Chondrocyte (in vitro differentiated cells): Measurements from ENCODE around the gene LNX1. TPM values are rescaled to one million over a fixed set of nuclear protein-coding genes. Genes with fewer than 3 reads are reported as not detected.

Source experiments
- DNase-seq: peaks from one replicate; pipeline ENCODE4 v3.0.0; 2021; ENCODE audit warnings: mixed read lengths, low spot score
- H3K27ac Mint-ChIP-seq: one replicate; pipeline ENCODE4 v1.8.0; 2021; ENCODE audit warnings: mild to moderate bottlenecking, moderate library complexity, mixed read lengths; ENCODE audit not compliant: unreplicated experiment
- H3K27me3 Mint-ChIP-seq: 2 replicates; pipeline ENCODE4 v1.8.0; 2021; ENCODE audit warnings: low read depth, mixed read lengths
- H3K36me3 Mint-ChIP-seq: 2 replicates; pipeline ENCODE4 v1.8.0; 2021; ENCODE audit warnings: low read depth, mixed read lengths
- H3K4me1 Mint-ChIP-seq: 2 replicates; pipeline ENCODE4 v1.8.0; 2021; ENCODE audit warnings: low read depth, mild to moderate bottlenecking, mixed read lengths
- H3K4me3 Mint-ChIP-seq: one replicate; pipeline ENCODE4 v1.8.0; 2021; ENCODE audit warnings: mild to moderate bottlenecking, moderate library complexity, mixed read lengths; ENCODE audit not compliant: unreplicated experiment
- H3K9me3 Mint-ChIP-seq: 2 replicates; pipeline ENCODE4 v1.8.0; 2021; ENCODE audit warnings: low read depth, mixed read lengths
- total RNA-seq: library from RNA; stranded (reverse); gene quantifications from 3 replicates; pipeline ENCODE4 v1.2.1, GENCODE V29; 2021
- TF ChIP-seq, protein P1 (sequence below): fragments of 200-600 bp; sonication (generic); IDR thresholded peaks from 2 replicates; pipeline ENCODE4 v1.5.0; 2021; ENCODE audit warnings: antibody characterized with exemption, mild to moderate bottlenecking, moderate library complexity

The LNX1 gene
- total RNA-seq, 1 donor from 2014 or later = 1.8 TPM

DNA sequence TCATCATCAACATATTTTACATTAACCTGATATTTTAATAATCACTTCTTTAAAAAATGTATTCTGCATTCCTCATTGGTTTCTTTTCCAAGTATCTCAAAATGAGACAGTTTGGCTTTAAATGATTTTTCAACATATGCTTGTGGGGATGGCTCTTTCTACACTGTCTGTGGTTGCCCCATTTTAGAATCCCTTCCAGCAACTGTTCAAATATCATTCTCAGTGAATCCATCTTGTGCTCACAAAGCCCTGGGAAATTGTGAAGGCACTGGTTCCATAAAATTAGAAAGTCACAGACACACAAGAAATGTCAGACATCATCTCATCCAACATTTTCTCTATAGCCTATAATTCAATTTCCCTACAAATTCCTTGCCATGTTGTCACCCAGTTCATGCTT is 103.5 kb downstream of the LNX1 start:
- TF ChIP-seq, protein P1, sequence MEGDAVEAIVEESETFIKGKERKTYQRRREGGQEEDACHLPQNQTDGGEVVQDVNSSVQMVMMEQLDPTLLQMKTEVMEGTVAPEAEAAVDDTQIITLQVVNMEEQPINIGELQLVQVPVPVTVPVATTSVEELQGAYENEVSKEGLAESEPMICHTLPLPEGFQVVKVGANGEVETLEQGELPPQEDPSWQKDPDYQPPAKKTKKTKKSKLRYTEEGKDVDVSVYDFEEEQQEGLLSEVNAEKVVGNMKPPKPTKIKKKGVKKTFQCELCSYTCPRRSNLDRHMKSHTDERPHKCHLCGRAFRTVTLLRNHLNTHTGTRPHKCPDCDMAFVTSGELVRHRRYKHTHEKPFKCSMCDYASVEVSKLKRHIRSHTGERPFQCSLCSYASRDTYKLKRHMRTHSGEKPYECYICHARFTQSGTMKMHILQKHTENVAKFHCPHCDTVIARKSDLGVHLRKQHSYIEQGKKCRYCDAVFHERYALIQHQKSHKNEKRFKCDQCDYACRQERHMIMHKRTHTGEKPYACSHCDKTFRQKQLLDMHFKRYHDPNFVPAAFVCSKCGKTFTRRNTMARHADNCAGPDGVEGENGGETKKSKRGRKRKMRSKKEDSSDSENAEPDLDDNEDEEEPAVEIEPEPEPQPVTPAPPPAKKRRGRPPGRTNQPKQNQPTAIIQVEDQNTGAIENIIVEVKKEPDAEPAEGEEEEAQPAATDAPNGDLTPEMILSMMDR = no peak
- DNase-seq = no peak
- Mint-ChIP-seq H3K27me3 (no peaks in the 10 kb centered on the region), H3K36me3 (peaks cover 3% of the 10 kb centered on the region), H3K4me1 (peaks cover 11% of the 10 kb centered on the region), H3K4me3 (no peak overlapping the region), H3K27ac (no peak overlapping the region), H3K9me3 (no peaks in the 10 kb centered on the region)

DNA sequence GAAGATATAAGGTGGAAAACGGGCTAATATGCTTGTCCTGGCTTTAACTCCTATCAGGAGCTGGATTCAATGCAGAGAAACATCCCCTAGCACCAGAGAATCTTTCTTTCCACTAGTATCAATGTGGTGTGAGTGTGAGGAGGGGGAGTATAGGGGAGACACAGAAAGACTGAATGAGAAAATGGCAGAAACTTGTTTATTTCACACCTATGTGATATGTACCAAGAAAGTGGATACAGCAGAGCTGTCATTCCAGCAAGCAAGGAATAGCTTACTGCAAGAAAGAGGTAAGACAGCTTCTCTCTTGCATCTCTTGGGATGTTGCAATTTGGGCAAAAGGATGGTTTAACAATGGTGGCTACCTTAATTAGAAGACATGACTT is 105.6 kb downstream of the LNX1 start:
- DNase-seq = no peak
- Mint-ChIP-seq H3K27me3 (no peaks in the 10 kb centered on the region), H3K4me3 (no peak overlapping the region), H3K9me3 (no peaks in the 10 kb centered on the region), H3K4me1 (peaks cover 7% of the 10 kb centered on the region), H3K36me3 (peaks cover 3% of the 10 kb centered on the region), H3K27ac (no peak overlapping the region)
- TF ChIP-seq, protein P1 = no peak

GRCh38 chr4:53484911-53485657 is 106.2 kb downstream of the LNX1 start:
- Mint-ChIP-seq H3K27me3 (no peaks in the 10 kb centered on the region), H3K9me3 (no peaks in the 10 kb centered on the region), H3K36me3 (peaks cover 3% of the 10 kb centered on the region), H3K27ac (no peak overlapping the region), H3K4me1 (peaks cover 4% of the 10 kb centered on the region), H3K4me3 (no peak overlapping the region)
- no peak for DNase-seq
- TF ChIP-seq, protein P1 = no peak

GRCh38 chr4:53483250-53483649 is 108.0 kb downstream of the LNX1 start:
- Mint-ChIP-seq H3K27me3 (no peaks in the 10 kb centered on the region), H3K4me1 (peaks cover 23% of the 10 kb centered on the region), H3K36me3 (peaks cover 3% of the 10 kb centered on the region), H3K4me3 (no peak overlapping the region), H3K27ac (no peak overlapping the region), H3K9me3 (no peaks in the 10 kb centered on the region)
- DNase-seq = no peak
- TF ChIP-seq, protein P1 = no peak

DNA sequence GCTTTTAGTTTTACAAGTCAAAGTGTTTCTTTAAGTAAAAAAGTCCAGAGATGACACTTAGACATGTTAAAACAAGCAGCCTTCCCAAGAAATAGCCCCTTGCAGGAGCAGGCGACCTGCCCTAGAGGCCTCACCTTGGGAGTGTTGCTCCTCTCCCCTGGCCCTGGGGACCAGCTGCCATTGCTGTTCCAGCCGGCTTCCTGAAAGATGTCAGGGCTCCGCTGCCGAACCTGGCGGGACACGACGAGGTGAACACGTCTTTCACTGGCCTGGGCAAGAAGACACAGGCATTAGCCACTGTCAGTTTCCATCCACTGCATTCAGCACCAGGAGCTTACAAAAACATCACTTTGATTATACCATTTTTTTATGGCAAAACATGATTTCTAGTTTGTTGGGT is 109.7 kb downstream of the LNX1 start:
- TF ChIP-seq, protein P1 = no peak
- peaks cover 3% of the 10 kb centered on the region for H3K36me3 Mint-ChIP-seq
- peaks cover 39% of the 10 kb centered on the region for H3K4me1 Mint-ChIP-seq
- H3K9me3 Mint-ChIP-seq = no peaks in the 10 kb centered on the region
- no peak overlapping the region for H3K27ac Mint-ChIP-seq
- H3K4me3 Mint-ChIP-seq = no peak overlapping the region
- DNase-seq = no peak
- H3K27me3 Mint-ChIP-seq = no peaks in the 10 kb centered on the region
